Frontal cortex (tissue), 4 donors: ENCODE data around the gene NF2. TPM values are rescaled to one million over a fixed set of nuclear protein-coding genes. Genes with fewer than 3 reads are reported as not detected.

Source experiments
- DNase-seq, 2 donors: peaks; one replicate each; pipeline ENCODE4 v3.0.0; 2012; ENCODE audit warnings: low spot score in 2 of 2
- FAIRE-seq: peaks from 2 replicates; lab custom pipeline; 2012; peaks lifted over from hg19 to GRCh38; lab: Jason Lieb, UNC
- total RNA-seq: library from RNA; depleted of rRNA; stranded (reverse); fragments of >200 nt; gene quantifications from one replicate; pipeline ENCODE4 v1.2.3, GENCODE V29; 2014
- donor health status: control.
- donor health status: control.
- donor health status: control.

The NF2 gene
- total RNA-seq, 1 donor from 2014 or later, result 41.2 TPM

DNA sequence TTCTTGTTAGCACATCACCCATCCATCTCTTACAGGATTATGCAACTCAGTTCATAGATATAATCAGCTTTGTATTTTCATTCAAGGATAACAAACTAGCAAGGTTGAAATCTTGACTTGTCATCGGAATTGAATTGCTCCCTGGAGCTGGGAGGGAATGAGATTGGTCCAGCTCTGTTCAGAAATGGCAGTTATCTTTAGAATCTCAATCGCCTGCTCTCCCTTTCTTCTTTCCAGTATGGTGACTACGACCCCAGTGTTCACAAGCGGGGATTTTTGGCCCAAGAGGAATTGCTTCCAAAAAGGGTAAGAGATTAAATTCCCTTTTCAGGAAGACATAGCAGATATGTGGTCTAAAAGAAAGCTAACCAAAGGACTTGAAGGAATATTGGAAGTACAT, 51.0 kb downstream of the NF2 start:
- DNase-seq (no peak), FAIRE-seq (no peak)

DNA sequence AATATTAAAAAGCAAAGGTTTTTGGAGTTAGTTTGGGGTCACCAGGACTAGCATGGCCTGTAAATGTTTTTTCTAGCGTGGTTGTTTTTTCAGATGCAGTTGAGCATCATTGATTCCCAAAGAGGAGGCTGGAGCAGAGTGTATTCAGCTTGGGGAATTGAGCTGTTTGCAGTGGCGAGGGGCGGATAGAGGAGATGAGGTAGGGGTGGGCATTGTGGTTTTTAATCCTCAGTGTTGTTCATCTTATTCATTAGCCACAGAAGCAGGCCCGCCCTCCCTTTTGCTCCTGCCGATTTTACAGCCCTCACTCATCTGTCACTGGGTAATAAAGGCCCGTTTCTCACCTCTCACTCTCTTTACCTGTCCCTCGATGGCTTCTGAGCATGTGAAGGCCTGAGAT, 51.4 kb downstream of the NF2 start:
- DNase-seq (no peak), FAIRE-seq (no peak)

DNA sequence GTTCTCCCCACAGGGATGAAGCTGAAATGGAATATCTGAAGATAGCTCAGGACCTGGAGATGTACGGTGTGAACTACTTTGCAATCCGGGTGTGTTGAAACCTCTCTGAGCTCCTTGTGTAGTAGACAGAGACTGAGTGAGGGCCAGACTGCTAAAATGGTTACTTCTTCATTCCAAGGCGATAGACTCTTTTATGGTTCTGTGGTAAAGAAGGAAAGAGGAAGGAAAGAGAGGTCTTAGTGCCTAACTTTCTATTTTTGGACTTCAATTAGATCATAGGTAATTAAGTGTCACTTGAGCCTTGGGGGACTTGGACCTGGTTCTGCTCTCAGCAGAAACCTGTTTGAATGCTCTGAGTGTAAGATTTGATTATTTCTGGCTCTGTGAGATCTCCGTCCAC, 54.7 kb downstream of the NF2 start:
- DNase-seq (no peak), FAIRE-seq (no peak)

DNA sequence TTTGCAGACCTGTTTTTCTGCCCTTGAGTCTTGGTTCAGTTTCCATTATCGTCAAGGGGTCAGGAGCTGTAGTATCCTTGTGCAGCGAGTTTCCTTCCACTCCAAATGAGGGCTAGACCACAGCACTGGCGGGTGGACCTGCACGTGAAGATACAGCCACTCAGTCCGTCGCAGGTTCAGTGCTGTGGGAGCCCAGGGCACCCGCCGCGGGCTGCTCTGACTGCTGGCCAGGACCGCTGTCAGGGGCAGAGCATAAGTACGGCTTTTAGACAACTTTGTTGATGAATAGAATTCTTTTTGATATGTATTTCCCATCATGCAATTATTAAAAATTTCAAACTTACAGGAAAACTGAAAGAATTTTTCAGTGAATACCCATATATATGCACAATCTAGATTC, 56.6 kb downstream of the NF2 start:
- no peak for FAIRE-seq
- no peak for DNase-seq

DNA sequence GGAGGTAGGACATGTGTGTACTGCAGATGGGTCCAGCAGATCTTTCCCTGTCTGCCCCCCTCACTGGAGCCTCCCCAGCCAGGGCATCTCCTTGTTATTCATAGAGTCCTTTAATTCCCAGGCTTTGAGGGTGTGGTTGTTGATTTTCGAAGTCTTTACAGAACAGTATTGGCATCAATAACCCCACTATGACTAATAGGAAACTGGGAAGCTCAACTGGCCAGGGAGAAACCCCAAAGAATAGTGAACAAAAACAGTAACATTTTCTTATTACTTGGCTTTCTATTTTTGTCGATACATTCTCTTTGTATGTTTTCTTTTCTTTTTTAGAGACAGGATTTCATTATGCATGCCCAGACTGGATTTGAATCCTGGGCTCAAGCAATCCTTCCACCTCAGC, 57.9 kb downstream of the NF2 start:
- DNase-seq, result no peak
- no peak for FAIRE-seq

DNA sequence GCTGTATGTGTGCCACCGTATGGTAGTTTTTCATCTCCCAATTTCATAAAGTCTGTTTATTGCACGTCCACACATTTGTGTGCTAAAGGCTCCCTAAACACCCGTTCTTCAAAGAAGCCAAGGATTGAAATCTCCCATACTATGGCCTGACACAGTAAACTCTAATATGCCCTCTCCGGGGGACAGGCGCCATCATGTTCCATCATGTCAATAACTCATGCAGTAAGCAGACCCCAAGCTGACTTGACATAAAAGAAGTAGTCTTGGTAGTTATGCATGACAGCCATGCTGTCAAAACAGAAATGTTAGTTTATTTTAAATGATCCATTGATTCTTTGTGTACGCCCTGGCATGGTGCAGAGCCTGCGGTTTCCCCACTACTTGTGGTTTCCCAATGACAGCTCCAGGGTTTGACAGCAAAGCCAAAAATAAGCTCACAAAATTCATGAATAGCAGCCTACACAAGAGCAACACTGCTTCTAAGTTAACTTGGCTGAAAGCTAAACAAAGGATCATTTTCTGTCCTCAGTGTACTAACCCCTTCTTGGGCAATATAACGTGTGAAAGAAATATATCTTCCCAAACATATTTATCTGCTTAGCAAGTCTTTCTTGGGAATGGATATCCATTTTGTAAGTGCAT, 59.9 kb downstream of the NF2 start:
- no peak for FAIRE-seq
- no peak for DNase-seq

DNA sequence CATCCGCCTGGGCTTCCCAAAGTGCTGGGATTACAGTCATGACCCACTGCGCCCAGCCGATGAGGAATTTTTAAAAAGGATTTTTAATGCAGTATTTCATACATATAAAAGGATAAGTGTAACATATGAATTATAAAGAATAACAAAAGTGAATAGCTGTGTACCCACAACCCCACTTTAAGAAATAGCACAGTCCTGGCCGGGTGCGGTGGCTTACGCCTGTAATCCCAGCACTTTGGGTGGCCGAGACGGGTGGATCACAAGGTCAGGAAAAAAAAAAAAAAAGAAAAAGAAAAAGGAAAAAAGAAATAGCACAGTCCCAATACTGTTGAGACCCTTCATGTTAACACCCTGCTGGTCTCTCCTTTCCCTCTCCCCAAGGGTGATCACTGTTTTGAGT, 62.1 kb downstream of the NF2 start:
- DNase-seq, result no peak

DNA sequence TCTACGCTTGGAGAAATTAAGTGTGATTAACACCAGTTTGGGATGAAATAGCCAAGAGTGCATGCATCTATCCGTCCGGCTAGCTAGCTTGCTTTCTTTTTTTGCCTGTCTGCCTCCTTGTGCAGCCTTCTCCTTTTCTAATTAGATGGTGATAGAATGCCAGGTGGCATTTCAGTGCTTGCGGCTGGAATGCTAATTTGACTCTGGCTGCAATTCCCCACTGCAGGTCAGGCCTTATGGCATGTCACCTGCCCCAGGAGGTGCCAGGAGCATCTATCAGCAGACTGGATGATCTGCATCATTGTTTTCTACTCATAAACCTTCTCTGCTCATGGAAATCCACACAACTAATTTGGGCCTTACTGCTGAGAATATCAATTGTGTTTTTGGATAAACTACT, 65.2 kb downstream of the NF2 start:
- FAIRE-seq (no peak), DNase-seq (no peak)

More for the DNA sequence above, 62.1 kb downstream of the NF2 start:
- no peak for FAIRE-seq

DNA sequence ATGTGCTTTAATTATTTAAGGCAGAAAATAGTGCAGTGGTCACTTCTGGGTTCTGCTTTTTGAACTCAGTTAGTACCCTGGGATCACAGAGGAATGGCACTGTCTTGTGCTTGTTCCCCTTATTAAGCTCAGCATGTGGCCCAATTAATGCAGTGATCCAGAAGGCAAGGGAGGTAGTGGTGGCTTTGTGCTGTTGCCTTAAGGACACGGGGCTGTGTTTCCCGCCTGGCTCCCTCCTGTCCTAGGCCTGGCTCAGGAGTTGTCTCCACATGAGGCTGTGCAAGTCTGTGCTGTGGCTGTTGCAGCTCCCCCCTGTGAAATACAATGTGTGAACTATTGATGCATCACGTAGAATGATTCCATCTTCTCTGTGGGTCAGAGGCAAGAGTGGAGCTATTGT, 67.2 kb downstream of the NF2 start:
- no peak for DNase-seq
- no peak for FAIRE-seq

DNA sequence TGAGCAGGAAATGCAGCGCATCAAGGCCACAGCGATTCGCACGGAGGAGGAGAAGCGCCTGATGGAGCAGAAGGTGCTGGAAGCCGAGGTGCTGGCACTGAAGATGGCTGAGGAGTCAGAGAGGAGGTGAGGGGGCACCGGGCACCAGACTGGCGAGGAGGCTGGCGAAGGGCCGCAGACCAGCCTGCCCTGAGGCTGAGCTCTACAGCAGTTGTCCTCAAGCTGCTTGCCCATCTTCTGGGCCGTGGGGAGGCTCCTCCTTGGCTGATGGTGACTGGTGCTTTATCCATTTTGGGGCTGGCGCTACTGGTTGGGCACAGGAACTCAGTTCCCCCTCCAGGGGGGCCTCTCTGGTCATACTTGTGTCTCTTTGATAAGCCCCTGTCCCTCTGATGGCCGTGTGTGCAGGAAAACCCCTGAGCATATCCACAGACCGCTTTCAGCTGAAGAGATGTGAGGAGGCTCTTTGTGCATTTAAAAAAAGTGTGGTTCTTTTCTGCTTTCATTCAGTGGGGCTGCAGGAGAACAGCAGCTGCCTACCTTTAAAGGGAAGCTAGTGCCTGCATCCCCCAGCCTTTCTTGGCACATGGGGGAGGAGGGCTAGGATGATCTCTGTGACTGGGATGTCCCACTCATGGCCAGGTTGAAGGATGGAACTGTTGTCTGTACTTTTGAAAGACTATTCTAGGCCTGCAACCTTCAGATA, 70.1 kb downstream of the NF2 start:
- FAIRE-seq, result no peak

DNA sequence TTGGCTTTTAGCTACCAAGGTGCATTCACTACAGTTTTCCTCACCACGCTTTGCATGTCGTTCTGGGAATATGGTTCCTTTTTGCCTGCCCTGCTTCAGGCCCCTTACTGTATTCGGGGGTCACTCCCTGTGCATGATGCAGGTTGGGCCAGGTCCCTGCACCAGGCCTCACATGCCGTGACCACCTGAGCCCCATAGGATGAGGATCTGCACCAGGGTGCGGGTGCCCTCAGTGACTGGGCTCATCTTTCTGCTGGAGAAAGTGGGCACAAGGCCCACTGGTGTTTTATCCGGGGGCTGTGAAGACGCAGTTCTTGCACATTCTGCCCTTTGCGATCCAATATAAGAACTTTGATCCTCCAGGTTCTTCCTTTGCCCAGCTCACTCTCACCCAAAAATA, 70.7 kb downstream of the NF2 start:
- no peak for DNase-seq
- no peak for FAIRE-seq

More for the DNA sequence above, 70.1 kb downstream of the NF2 start:
- no peak for DNase-seq

DNA sequence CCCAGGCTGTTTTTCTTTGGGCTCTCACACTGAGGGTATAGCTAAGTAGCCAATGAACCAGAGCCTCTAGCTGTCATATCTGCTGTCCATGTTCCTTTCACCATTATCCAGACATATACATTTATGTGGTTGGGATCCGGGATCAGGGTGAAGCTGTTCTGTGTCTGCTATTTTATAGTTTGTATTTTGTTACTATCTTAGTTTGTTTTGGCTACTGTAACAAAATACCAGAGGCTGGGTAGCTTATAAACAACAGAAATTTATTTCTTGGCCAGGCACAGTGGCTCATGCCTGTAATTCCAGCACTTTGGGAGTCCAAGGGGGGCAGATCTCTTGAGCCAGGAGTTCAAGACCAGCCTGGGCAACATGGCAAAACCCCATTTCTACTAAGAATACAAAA, 75.9 kb downstream of the NF2 start:
- FAIRE-seq (no peak), DNase-seq (no peak)

DNA sequence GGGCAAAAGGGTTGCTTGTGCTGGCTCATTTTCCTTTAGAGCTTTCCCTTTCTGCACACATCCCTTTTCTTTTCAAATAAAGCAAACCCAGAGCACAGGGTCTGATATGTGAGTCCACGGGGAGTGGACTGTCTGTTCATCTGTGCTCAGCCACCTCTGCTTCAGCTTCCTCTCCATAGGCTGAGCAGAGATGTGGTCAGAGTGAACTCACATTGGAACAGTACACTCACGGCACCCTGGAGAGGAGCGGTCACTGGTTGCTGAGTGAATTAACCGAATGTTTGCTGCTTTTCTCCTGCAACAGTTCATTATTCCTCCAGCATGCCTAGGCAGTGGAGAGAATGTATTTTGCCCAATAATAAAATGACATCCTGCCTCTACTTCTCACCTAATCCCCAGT, 80.1 kb downstream of the NF2 start:
- DNase-seq (no peak), FAIRE-seq (no peak)

DNA sequence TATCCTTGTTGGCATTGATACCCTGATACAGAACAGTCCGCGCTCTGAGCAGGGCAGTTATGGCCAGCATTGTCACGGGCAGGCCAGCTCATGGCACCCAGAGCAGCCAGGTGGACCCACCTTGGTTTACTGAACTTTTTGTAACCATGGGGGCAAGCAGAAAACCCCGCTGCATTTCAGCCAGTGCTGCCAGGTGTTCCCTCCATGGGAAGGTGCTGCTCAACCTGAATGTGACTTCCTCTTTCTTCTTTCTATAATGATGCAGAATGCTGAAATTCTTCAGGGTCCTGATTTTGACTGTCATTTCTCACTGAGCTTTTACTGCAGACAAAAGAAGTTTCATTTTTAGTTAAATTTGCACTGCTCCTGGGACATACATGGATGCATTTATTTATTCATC, 80.8 kb downstream of the NF2 start:
- FAIRE-seq, result no peak
- DNase-seq, result no peak

DNA sequence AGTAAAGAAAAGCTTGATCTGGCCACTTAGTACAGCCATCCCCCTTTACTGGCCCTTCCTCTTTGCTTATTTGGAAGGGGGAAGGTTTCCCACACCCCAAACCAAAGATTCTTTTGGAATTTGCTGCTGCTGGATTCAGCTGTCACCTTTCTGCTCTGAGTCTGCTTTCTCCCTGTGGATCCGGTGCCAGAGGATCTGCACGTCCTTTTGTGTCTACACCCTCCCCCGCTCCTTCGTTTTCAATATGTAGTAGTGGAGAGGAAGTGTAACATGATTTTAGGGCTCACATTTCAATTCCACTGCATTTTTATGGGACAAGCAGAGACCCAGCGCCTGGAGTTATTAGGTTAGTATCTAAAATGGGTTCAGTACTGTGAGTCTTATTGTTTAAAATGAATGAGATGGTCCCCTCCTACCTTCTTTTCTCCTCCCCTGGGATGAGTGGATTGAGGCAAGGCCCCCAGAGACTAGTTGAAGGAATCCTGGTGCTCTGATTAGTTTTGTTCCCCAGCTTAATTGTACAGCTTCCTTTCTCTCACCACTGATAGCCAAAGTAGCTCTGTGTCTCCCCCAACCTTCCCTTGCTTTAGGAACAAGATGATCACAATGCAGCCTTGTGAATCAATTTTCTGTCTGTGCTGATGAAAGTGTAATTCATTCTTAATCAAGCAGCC, 85.9 kb downstream of the NF2 start:
- DNase-seq, result no peak
- FAIRE-seq, result no peak

DNA sequence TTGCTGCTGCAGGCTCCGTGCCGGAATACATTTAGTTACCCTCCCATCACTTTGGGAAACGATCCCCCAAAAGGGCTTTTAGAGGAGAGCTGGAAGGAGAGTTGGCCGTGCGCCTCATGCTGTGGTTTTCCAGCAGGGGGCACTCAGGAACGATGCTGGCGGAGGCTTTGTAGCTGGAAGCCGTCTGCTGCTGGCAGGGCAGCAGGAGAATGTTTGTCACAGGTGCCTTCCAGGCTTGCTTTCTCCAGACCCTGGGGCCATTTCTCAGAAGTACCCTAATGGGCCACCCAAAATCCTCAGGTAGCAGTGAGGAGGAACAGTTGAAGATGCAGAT, 86.4 kb downstream of the NF2 start:
- FAIRE-seq (no peak), DNase-seq (peak; percentile 53 to 73)

DNA sequence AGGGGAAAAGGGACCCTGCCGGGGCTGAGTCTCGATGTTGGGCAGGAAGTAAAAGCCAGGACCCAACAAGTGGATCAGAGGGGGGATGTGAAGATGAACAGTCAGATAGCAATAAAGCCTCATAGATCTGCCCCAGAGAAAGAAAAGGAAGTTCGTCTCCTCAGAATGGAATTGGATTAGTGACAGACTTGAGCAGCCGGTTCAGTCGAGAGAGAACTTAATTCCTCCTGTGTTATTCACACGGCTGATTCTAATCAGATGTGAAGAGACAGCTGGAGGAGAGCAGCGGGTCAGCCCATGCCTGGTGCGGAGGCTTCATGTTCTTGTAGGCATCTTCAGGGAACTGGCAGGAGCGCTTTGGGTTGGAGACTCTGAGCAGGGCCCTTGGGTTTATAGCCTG, 87.0 kb downstream of the NF2 start:
- FAIRE-seq (no peak), DNase-seq (no peak)

DNA sequence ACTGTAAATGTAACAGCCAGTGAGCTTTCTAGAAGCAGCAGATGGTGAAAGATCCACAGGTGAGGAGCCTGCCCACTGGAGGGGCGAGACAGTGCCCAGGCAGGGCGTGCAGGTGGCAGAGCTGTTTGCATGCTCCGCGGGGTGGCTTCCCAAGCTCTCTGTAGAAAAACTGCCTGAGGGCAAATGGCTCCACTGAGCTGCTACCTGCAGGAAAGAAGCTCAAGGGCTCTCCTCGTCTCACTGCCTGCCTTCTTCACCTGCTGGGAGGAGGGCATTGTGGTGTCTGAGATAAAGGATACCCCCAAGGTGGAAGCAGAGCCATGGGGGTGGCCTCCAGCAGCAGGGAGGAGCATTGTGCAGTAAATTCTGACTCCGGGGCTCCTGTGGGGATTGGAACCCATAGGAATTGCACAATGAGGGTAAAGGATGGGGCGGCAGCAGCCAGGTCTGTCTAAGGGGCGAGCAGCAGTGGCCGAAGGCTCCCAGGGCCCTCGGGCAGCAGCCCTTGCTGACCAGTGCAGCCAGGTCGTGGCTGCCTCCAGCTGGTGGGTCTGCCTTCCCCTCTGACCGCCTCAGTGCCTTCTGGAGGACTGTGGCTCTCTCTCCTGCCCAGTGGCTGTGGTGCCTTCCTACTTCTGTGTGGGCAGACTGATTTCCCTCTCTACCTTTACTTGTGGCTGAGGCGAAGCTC, 88.3 kb downstream of the NF2 start:
- FAIRE-seq, result no peak
- DNase-seq, result no peak

DNA sequence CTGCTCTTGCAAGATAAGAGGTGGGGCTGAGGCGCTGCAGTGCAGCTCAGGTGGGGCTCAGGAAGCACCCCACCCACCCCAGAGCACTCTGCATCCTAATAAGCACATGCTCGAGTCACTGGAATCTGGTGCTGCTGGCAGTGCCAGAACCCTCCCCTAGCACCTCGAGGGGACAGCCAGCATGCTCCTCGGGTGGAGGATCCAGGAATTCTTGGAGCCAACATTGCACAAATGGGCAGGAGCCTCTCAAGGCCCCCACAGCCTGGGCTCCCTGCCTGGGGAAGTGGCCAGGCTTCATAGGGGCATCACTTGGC, 88.9 kb downstream of the NF2 start:
- FAIRE-seq (no peak), DNase-seq (no peak)

DNA sequence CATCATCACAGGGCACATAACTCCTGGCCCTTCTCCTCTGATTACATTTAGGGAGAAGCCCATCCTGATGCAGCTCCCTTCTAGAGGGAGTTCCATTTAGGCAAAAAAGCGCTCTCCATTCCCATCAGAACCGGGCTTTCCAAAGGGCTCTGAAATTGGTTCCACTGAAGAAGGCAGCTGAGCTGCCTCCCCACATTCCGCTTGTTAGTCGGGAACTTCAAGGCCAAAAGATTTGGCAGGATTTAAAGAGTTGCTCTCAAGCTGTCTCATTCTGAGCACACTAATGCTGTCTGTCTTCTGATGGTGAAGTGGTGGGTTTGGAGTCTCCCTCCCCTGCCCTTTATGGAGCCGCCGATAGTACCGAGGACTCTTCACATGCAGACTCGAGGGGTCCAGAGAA, 89.7 kb downstream of the NF2 start:
- DNase-seq (no peak), FAIRE-seq (no peak)

DNA sequence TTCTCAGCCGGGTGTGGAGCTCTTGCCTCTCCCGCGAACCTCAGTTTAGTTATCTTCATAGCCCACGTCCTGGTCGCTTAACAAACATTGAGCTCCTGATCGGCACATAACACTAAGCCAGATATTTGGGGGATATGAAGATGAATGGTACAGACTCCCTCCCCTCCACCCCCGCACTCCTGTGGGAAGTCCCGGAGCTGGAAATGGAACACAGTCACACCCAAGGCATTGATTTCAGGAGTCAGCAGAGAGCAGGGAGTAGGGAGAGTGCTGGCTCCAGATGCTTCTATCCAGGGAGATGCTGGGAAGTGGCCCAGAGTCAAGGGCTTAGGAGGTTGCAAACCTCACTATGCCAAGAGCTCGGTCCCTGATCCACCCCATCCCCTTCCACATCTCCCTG, 90.2 kb downstream of the NF2 start:
- FAIRE-seq (no peak), DNase-seq (no peak)
